GM15510 (cell line): ENCODE data around the gene MYH14.

Experiments
- POLR2A ChIP-seq: IDR thresholded peaks from 3 replicates; pipeline ENCODE4 v1.6.1; 2011; ENCODE audit warnings: borderline replicate concordance; ENCODE audit not compliant: insufficient read length; ENCODE audit errors: extremely low read depth

Gene MYH14

GRCh38 chr19:50204811-50205675 is 1.6 kb downstream of the MYH14 start:
- no peak for TF ChIP-seq POLR2A

DNA sequence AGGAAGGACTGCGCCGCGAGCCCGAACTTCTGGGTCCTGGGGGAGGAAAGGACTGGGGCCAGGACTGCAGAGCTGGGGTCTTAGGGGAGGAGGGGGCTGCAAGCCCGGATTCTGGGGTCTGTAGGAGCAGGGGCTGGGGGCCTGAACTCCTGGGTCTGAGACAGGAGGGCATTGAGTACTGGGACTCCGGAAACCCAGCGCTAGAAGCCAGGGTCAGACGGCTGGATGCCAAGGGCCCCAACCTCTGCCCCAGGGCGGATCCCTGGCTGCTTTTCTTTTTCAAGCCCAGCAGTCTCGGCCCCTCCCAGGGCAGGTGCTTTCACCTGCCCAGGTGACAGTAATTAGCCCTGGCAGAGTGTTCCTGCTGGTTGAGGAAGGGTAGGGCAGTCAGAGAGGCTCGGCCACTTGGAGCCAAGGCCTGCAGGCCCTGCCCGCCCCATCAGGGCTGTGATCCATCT is 2.3 kb downstream of the MYH14 start:
- TF ChIP-seq POLR2A: no peak

GRCh38 chr19:50206191-50206590 is 2.8 kb downstream of the MYH14 start:
- no peak for TF ChIP-seq POLR2A

GRCh38 chr19:50207730-50208129 is 4.3 kb downstream of the MYH14 start:
- no peak for TF ChIP-seq POLR2A

GRCh38 chr19:50209131-50209530 is 5.7 kb downstream of the MYH14 start:
- no peak for TF ChIP-seq POLR2A

DNA sequence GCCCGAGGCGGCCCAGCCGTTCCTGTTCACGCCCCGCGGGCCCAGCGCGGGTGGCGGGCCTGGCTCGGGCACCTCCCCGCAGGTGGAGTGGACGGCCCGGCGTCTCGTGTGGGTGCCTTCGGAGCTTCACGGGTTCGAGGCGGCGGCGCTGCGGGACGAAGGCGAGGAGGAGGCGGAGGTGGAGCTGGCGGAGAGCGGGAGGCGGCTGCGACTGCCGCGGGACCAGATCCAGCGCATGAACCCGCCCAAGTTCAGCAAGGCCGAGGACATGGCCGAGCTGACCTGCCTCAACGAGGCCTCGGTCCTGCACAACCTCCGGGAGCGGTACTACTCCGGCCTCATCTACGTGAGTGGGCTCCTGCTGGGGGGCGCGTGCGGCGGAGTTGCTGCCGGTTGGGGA is 7.0 kb downstream of the MYH14 start:
- TF ChIP-seq POLR2A: no peak

DNA sequence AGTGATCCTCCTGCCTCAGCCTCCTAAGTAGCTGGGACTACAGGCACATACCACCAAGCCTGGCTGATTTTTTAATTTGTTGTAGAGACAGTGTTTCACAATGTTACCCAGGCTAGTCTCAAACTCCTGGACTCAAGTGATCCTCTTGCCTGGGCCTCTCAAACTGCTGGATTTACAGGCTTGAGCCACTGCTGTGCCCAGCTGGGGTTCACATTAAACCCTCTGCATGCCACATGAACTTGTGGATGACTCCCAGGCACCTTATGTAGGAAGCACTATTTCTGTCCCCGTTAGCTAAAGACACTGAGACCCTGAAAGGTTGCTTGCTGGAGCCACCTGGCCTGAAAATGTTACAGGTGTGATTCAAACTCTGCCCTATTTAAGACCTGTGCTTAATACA is 10.5 kb downstream of the MYH14 start:
- TF ChIP-seq POLR2A: no peak

GRCh38 chr19:50214699-50215543 is 11.5 kb downstream of the MYH14 start:
- TF ChIP-seq POLR2A: no peak

DNA sequence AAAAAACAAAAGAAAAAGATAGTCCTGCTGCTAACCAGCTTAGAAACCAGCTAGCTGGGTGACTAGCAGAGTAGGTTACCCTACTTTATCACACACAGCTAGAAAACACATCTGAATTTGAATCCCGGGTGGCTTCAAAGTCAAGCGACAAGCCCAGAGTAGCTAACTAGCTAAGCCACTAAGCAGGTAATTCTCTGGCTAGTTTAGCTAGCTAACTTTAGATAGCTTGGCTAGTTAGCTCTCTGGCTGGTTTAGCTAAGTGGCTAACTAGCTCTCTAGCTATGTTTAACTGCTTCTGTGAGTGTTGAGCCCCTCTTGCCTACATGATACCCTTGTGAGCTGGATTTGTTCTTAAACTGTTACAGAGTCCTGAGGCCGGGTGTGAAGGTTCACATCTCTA is 12.4 kb downstream of the MYH14 start:
- TF ChIP-seq POLR2A: no peak

- no peak for TF ChIP-seq POLR2A
These were observed 17.7 kb downstream of the MYH14 start for GRCh38 chr19:50221087-50221486.

DNA sequence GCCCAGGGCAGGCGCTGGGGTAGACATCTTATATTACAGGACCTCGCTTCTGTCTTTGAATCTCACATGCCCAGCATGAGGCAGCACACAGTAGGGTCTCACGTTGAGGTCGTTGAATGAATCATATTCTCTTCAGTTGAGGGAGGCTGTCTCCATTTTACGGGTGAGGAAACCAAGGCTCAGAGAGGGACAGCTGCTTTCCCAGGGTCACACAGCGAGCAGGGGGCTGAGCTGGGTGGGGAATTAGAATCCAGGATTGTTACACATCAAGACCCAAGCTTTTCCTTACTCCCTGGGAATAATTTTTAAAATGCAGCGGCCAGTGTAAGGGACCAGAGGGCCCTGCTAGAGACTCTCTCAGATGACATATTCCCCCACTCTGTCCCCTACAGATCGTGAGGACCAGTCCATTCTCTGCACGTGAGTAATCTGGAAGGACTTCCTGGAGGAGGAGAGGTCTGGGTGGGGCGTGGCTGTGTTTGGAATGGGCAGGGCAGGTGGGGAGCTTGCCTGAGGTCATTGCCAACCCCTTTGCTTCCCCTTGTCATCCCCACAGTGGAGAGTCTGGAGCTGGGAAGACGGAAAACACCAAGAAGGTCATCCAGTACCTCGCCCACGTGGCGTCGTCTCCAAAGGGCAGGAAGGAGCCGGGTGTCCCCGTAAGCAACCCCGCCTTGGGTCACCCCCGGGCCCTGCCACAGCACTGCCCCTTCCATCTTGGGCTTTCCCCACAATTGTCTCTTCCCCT is 19.4 kb downstream of the MYH14 start:
- no peak for TF ChIP-seq POLR2A

- no peak for TF ChIP-seq POLR2A
These were observed 20.0 kb downstream of the MYH14 start for GRCh38 chr19:50223439-50223716.

- TF ChIP-seq POLR2A: no peak
These were observed 21.7 kb downstream of the MYH14 start for GRCh38 chr19:50224986-50225747.

GRCh38 chr19:50226536-50226935 is 23.1 kb downstream of the MYH14 start:
- TF ChIP-seq POLR2A: no peak
